GM19372 (cell line): ENCODE data around the gene SLC6A20.

Experiments
- ATAC-seq: cut with Tn5 transposase; IDR thresholded peaks from one replicate; pipeline ENCODE4 v1.9.1; 2021; ENCODE audit warnings: mild to moderate bottlenecking, low read depth, moderate library complexity; ENCODE audit not compliant: unreplicated experiment

The SLC6A20 gene

DNA sequence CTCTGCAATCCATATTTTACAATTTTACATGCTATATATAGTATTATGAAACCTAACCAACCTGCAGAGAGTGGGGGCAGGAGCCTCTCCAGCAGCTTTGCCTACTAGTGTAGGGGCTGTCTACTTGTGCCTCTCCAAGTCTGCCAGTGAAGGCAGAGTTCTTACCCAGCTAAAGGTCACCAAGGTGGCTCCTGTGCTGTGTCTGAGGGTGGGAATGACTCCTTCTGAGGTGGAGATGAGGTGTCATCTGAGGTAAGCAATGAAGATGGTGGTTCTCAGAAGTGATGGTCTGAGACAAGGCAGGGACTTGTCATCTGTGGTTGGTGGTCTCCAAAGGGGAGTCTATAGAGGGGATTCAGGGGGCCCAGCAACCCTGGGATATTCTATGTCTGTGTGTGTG, 59.6 kb downstream of the SLC6A20 start:
- ATAC-seq, result no peak

DNA sequence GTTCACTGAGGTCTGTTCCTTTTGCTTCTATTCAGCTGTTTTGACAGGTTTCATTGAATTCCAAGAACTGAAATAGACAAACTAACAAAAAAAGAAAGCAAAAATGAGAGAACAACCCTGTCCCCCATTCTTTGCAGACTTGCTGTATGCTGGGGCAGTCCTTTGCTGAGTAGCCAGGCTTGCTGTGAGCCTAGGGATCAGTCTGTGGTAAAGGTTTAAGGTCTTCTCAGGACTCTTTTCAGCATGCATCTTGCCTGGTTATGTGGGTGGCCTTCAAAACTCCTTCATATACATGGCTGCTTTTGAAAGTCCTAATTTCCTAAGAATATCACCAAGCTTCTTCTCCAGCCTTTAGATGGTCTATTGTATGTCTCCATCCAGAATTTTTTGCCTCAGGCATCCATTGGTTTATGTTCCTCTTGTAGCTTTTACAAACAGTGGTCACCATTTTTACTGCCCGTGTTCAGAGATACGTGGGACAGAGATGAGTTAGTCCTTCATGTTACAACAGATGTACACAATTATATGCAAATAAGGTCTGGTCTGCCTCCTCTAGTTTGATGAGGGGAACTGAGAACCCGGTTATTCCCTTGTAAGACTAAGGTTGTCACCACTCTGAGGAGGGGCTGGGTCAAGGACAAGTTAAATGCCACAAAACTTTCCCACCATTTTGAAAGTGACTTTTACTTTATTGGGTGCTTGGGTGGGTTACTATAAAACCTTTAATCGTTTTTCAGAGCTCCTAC, 65.8 kb downstream of the SLC6A20 start:
- ATAC-seq, result peak; percentile 53

GRCh38 chr3:45729614-45730013, 66.7 kb downstream of the SLC6A20 start:
- no peak for ATAC-seq

DNA sequence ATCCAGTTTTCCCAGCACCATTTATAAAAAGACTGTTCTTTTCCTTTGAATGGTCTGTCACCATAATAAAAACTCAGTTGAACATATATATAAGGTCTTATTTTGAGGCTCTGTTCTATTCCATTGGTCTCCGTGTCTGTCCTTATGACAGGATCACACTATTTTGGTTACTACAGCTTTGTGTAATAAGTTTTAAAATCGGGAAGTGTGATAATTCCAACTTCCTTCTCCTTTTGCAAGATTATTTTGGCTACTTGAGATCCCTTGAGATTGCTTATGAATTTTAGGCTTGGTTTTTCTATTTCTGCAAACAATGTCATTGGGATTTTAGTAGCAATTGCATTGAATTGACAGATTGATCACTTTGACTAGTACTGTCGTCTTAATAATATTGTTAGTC, 71.4 kb downstream of the SLC6A20 start:
- ATAC-seq, result no peak

DNA sequence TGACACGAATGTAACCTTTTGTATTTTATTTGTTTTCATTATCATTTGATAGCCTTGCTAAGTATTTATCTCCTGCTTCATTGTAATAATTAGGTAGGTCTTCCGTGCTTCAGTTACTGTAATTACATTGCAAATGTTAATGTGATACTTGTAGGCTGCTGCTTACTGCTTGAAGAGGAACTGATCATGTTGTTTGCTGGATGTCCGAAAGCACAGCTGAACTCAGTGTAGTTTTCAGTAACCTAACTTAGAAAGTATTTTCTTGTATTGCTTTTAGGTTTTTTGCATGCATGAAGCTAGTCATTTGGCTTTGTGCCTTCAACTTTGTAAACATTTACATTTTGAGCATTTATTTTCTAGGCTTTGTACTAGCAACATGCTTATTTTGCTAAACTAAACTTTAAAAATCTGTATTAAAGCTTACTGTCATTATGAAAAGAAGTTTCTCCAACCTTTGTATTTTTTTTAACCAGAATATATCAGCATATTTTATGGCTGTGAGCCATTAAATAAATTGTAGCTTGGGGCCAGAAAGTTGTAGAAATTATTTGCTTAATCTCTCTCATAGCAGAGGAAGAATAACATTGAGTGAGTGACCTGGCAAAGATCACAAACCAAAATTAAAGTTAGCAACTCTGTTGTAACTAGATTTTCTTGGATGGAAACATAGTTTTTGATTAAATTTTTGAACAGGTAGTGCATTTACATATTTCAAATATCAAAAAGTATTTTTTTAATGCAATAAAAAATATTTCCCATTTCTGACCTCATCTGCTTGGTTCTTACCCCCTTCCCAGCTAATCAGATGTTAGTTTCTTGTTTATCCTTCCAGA, 76.5 kb downstream of the SLC6A20 start:
- ATAC-seq, result no peak

GRCh38 chr3:45716790-45717336, 79.5 kb downstream of the SLC6A20 start:
- no peak for ATAC-seq

DNA sequence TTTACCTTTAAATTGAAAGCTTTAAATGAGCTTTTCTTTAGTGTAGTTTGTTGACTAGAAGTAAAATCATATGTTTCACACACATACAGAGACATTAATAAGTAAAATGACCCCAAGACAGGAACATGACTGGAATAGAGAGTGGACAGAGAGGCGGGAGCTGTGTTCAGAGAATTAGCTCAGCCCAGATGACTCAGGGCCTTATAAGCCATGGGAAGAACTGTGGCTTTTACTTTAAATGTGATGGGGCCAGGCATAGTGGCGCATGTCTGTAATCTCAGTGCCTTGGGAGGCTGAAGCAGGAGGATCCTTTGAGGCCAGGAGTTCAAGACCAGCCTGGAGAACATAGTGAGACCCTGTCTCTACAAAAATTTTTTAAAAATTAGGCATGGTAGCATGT, 80.4 kb downstream of the SLC6A20 start:
- no peak for ATAC-seq

DNA sequence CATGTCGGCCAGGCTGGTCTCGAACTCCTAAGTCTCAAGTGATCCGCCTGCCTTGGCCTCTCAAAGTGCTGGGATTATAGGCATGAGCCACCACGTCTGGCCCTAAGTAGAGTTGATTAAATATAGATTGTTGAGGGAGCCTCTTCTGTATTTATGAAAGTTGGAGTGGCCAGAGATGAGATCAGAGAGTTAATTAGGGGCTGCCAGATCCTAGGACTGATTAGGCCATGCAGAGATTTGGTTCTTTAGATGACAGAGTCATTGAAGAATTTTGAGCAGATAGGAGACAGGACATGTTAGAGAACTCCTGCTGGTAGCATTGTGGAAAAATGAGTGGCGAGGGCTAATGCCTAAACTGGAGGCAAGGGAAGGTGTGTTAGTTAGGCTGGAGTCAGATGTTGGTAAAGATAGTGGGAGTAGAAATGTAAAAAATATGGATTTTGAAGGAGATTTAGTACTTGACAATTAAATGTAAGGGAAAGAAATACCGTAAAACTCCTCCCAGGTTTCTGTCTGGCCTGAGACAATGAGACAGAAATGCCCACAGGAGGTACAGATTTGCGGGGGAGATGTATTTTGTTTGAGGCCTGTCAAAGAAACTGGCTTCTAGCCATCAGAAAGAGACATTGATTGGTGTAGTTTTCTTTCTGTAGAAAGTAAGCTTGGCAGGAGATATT, 83.8 kb downstream of the SLC6A20 start:
- ATAC-seq, result no peak

- ATAC-seq, result no peak
Observed at GRCh38 chr3:45711931-45712330, 84.4 kb downstream of the SLC6A20 start.

DNA sequence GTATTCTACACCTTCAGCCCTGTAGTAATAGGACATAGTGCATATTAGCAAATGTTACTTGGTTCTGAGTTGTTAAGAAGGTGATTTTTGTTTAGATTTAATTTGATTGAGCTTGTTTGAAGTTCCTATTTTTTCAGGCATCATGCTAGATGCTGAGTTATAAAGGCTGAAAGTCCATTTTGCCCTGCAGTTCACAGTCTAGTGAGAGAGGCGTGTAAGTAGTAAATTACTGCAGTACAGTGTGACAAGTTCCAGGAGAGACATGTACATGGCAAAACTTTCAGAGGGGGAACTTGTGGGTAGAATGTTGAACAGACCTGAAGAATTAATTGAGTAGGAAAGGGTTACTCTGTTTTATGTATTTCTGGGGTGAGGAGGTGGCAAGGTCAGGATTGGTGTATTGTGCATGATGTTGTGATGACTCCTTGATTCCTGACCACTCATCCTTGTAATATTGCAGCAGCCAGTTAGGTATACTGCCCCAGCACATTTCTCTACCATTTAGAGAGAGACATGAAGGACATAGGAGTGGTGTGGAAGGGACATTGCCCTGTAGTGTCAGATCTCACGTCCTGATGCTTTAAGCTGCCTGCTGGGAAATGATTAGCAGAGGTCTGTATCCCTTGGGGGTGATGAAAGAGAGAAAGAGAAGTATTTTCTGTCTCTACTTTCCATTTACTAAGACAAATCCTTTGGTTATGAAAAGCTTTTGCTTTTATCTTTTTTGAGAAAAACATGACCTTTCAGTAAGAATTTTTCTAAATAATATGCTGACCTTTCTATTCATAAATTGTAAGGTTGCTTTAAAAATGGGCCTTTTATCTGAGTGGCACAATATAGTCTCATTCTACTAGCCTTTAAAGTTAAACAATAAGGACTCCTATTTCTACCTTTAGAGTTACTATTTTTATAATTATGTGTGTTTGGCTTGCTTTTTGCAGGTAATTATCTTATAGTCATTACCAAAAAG, 90.2 kb downstream of the SLC6A20 start:
- ATAC-seq, result no peak
